ENCODE results near the gene COG7. TPM values are rescaled to one million over a fixed set of nuclear protein-coding genes. Genes with fewer than 3 reads are reported as not detected.

The COG7 gene
- total RNA-seq, 1 experiment from 2014 or later: 22.6 TPM

DNA sequence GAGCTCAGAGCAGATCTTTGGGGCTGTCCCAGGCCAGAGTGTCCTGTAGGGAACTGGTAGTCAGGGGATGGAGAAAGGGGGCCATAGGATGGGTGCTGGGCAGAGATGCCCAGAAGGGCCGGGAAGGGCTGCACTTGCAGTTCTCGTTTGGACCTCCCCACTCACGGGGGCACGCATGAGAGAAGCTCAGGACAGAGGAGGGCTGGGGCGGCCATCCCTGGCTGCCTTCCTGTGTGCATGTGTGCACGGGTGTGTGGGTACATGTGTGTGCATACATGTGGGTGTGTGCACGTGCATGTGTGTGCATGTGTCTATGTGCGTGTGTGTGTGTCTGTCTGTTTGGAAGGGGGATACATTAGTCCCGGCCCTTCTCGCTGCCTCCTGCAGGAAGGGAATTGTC lies 73.3 kb downstream of the COG7 start (continued):
- TF ChIP-seq, protein P1, sequence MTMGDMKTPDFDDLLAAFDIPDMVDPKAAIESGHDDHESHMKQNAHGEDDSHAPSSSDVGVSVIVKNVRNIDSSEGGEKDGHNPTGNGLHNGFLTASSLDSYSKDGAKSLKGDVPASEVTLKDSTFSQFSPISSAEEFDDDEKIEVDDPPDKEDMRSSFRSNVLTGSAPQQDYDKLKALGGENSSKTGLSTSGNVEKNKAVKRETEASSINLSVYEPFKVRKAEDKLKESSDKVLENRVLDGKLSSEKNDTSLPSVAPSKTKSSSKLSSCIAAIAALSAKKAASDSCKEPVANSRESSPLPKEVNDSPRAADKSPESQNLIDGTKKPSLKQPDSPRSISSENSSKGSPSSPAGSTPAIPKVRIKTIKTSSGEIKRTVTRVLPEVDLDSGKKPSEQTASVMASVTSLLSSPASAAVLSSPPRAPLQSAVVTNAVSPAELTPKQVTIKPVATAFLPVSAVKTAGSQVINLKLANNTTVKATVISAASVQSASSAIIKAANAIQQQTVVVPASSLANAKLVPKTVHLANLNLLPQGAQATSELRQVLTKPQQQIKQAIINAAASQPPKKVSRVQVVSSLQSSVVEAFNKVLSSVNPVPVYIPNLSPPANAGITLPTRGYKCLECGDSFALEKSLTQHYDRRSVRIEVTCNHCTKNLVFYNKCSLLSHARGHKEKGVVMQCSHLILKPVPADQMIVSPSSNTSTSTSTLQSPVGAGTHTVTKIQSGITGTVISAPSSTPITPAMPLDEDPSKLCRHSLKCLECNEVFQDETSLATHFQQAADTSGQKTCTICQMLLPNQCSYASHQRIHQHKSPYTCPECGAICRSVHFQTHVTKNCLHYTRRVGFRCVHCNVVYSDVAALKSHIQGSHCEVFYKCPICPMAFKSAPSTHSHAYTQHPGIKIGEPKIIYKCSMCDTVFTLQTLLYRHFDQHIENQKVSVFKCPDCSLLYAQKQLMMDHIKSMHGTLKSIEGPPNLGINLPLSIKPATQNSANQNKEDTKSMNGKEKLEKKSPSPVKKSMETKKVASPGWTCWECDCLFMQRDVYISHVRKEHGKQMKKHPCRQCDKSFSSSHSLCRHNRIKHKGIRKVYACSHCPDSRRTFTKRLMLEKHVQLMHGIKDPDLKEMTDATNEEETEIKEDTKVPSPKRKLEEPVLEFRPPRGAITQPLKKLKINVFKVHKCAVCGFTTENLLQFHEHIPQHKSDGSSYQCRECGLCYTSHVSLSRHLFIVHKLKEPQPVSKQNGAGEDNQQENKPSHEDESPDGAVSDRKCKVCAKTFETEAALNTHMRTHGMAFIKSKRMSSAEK (CRISPR knock-in tag; IDR thresholded peaks at IDR 0.05; ENCODE audit: borderline replicate concordance): no peak
- TF ChIP-seq NR2C2 (CRISPR knock-in tag; IDR thresholded peaks at IDR 0.05): no peak
- no peak for TF ChIP-seq ZNF138 (CRISPR knock-in tag; conservative IDR thresholded peaks at IDR 0.05)
- TF ChIP-seq, protein P2, sequence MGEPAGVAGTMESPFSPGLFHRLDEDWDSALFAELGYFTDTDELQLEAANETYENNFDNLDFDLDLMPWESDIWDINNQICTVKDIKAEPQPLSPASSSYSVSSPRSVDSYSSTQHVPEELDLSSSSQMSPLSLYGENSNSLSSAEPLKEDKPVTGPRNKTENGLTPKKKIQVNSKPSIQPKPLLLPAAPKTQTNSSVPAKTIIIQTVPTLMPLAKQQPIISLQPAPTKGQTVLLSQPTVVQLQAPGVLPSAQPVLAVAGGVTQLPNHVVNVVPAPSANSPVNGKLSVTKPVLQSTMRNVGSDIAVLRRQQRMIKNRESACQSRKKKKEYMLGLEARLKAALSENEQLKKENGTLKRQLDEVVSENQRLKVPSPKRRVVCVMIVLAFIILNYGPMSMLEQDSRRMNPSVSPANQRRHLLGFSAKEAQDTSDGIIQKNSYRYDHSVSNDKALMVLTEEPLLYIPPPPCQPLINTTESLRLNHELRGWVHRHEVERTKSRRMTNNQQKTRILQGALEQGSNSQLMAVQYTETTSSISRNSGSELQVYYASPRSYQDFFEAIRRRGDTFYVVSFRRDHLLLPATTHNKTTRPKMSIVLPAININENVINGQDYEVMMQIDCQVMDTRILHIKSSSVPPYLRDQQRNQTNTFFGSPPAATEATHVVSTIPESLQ (CRISPR knock-in tag; IDR thresholded peaks at IDR 0.05): no peak
- TF ChIP-seq, protein P3, sequence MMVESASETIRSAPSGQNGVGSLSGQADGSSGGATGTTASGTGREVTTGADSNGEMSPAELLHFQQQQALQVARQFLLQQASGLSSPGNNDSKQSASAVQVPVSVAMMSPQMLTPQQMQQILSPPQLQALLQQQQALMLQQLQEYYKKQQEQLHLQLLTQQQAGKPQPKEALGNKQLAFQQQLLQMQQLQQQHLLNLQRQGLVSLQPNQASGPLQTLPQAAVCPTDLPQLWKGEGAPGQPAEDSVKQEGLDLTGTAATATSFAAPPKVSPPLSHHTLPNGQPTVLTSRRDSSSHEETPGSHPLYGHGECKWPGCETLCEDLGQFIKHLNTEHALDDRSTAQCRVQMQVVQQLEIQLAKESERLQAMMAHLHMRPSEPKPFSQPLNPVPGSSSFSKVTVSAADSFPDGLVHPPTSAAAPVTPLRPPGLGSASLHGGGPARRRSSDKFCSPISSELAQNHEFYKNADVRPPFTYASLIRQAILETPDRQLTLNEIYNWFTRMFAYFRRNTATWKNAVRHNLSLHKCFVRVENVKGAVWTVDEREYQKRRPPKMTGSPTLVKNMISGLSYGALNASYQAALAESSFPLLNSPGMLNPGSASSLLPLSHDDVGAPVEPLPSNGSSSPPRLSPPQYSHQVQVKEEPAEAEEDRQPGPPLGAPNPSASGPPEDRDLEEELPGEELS (CRISPR knock-in tag; IDR thresholded peaks at IDR 0.05): no peak
- no peak for TF ChIP-seq RELA (CRISPR knock-in tag; IDR thresholded peaks at IDR 0.05; ENCODE audit: borderline replicate concordance)

- no peaks in the 10 kb centered on the region for H3K27me3 Mint-ChIP-seq (ENCODE audit: low read depth)
- no peaks in the 10 kb centered on the region for H3K4me1 Mint-ChIP-seq
- H3K9me3 Mint-ChIP-seq: no peaks in the 10 kb centered on the region
- POLR2A ChIA-PET: no interaction called here
- no peak for TF ChIP-seq MYBL2 (CRISPR knock-in tag; IDR thresholded peaks at IDR 0.05)
- no peaks in the 10 kb centered on the region for H3K36me3 Mint-ChIP-seq
- H3K27ac Mint-ChIP-seq: no peak overlapping the region
- CTCF ChIA-PET: interaction anchor here (3.4 to 4.0 kb wide), 2 partner anchors 8 to 56 kb away, joined by 16 to 18 read pairs; no protein-coding TSS in a partner anchor
- ATAC-seq (no peak), DNase-seq (ENCODE audit: low spot score) (no peak)
- H3K4me3 Mint-ChIP-seq: no peak overlapping the region
Observed at GRCh38 chr16:23378921-23379320, 74.1 kb downstream of the COG7 start.

DNA sequence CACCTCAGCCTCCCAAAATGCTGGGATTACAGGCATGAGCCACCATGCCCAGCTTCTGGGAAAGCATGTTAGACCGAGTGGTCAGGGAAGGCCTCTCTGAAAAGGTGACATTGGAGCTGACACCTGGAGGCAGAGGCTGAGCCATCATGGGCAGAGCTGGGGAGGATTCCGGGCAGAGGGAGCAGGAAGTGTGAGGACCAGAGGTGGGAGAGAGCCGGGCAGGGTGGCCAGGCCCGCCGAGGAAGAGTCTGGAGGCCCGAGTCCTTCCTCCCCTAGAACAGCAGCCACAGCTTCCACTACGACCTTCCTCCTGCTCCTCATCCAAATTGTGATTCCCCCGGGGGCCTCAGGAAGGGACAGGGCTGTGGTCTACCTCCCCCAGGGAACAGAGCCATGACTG lies 74.7 kb downstream of the COG7 start:
- Mint-ChIP-seq H3K27me3 (ENCODE audit: low read depth) (no peaks in the 10 kb centered on the region), H3K27ac (no peak overlapping the region), H3K4me1 (no peaks in the 10 kb centered on the region), H3K9me3 (no peaks in the 10 kb centered on the region), H3K4me3 (no peak overlapping the region), H3K36me3 (no peaks in the 10 kb centered on the region)
- CTCF ChIA-PET: no interaction called here
- no peak for DNase-seq (ENCODE audit: low spot score)
- no peak for ATAC-seq
- POLR2A ChIA-PET: no interaction called here
- TF ChIP-seq USF2 (CRISPR knock-in tag; IDR thresholded peaks at IDR 0.05) (no peak), MLX (CRISPR knock-in tag; IDR thresholded peaks at IDR 0.05) (no peak), NFE2L1 (CRISPR knock-in tag; IDR thresholded peaks at IDR 0.05) (no peak), ZNF512 (CRISPR knock-in tag; IDR thresholded peaks at IDR 0.05; ENCODE audit: borderline replicate concordance) (no peak), FOXJ3 (CRISPR knock-in tag; IDR thresholded peaks at IDR 0.05; ENCODE audit: borderline replicate concordance) (no peak), HMGA2 (CRISPR knock-in tag; IDR thresholded peaks at IDR 0.05) (no peak), MAX (CRISPR knock-in tag; IDR thresholded peaks at IDR 0.05) (no peak), MXD4 (CRISPR knock-in tag; IDR thresholded peaks at IDR 0.05; ENCODE audit: borderline replicate concordance) (no peak)
- TF ChIP-seq, protein P4, sequence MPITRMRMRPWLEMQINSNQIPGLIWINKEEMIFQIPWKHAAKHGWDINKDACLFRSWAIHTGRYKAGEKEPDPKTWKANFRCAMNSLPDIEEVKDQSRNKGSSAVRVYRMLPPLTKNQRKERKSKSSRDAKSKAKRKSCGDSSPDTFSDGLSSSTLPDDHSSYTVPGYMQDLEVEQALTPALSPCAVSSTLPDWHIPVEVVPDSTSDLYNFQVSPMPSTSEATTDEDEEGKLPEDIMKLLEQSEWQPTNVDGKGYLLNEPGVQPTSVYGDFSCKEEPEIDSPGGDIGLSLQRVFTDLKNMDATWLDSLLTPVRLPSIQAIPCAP (CRISPR knock-in tag; IDR thresholded peaks at IDR 0.05): no peak
- TF ChIP-seq, protein P5, sequence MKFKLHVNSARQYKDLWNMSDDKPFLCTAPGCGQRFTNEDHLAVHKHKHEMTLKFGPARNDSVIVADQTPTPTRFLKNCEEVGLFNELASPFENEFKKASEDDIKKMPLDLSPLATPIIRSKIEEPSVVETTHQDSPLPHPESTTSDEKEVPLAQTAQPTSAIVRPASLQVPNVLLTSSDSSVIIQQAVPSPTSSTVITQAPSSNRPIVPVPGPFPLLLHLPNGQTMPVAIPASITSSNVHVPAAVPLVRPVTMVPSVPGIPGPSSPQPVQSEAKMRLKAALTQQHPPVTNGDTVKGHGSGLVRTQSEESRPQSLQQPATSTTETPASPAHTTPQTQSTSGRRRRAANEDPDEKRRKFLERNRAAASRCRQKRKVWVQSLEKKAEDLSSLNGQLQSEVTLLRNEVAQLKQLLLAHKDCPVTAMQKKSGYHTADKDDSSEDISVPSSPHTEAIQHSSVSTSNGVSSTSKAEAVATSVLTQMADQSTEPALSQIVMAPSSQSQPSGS (CRISPR knock-in tag; IDR thresholded peaks at IDR 0.05; ENCODE audit: borderline replicate concordance, low read depth): no peak
- TF ChIP-seq, protein P6, sequence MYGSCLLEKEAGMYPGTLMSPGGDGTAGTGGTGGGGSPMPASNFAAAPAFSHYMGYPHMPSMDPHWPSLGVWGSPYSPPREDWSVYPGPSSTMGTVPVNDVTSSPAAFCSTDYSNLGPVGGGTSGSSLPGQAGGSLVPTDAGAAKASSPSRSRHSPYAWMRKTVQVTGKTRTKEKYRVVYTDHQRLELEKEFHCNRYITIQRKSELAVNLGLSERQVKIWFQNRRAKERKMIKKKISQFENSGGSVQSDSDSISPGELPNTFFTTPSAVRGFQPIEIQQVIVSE (CRISPR knock-in tag; IDR thresholded peaks at IDR 0.05; ENCODE audit: borderline replicate concordance): no peak
